CD4-positive, alpha-beta T cell (primary cell): ENCODE measurements around the gene DNAJC22. TPM values are rescaled to one million over a fixed set of nuclear protein-coding genes. Genes with fewer than 3 reads are reported as not detected.
A peak's percentile ranks its signal among the peaks of the same experiment; 100 is the strongest.

Source experiments
- ATAC-seq: fragments of 200-7000 bp; cut with Tn5 transposase; one replicate; pipeline ENCODE4 v1.10.0; 2022; ENCODE audit warnings: mild to moderate bottlenecking; ENCODE audit not compliant: poor library complexity
- CTCF ChIA-PET: fragments of 350-600 bp; sonication (Branson Sonifier 250); formaldehyde crosslinking; loops from one replicate; lab custom pipeline; 2021; ENCODE audit warnings: antibody characterized with exemption, inconsistent platforms; lab: Charles Lee
- POLR2A ChIA-PET: fragments of 350-600 bp; sonication (Branson Sonifier 250); formaldehyde crosslinking; loops from one replicate; lab custom pipeline; 2021; ENCODE audit warnings: antibody characterized with exemption, inconsistent platforms; lab: Charles Lee
- DNase-seq, 14 experiments: peaks; one replicate each; pipeline ENCODE4 v3.0.0-alpha.2; 2013 to 2020; ENCODE audit warnings: mixed read lengths in 2 of 14
- H3K27ac ChIP-seq, 2 donors: one replicate each; pipeline versions ENCODE4 v1.5.1 to v1.7.0; 2013; ENCODE audit warnings: low read length in 2 of 2, low read depth in 1 of 2, mild to moderate bottlenecking in 1 of 2
- H3K27me3 ChIP-seq, 2 experiments: 1 replicate in 1 of 2; 2 replicates in 1 of 2; pipeline versions ENCODE4 v1.6.1 to v1.7.0; 2013; ENCODE audit warnings: low read length in 2 of 2, control low read depth in 1 of 2, mild to moderate bottlenecking in 1 of 2, moderate library complexity in 1 of 2; ENCODE audit not compliant: insufficient read depth in 2 of 2, control insufficient read depth in 1 of 2
- H3K36me3 ChIP-seq: one replicate; pipeline ENCODE4 v1.6.1; 2013; ENCODE audit warnings: low read length, control low read depth; ENCODE audit not compliant: insufficient read depth
- H3K4me1 ChIP-seq: one replicate; pipeline ENCODE4 v1.6.1; 2013; ENCODE audit warnings: low read length, control low read depth; ENCODE audit not compliant: insufficient read depth
- H3K4me3 ChIP-seq: one replicate; pipeline ENCODE4 v1.5.1; 2013; ENCODE audit warnings: mild to moderate bottlenecking, low read length, moderate library complexity
- H3K9me3 ChIP-seq, 2 experiments: 1 replicate in 1 of 2; 2 replicates in 1 of 2; pipeline versions ENCODE4 v1.6.1 to v1.7.0; 2013; ENCODE audit warnings: low read length in 2 of 2, mild to moderate bottlenecking in 2 of 2, control low read depth in 1 of 2, moderate library complexity in 1 of 2; ENCODE audit not compliant: control insufficient read depth in 1 of 2, insufficient read depth in 1 of 2
- H3K27ac Mint-ChIP-seq: one replicate; pipeline ENCODE4 v1.8.0; 2020; ENCODE audit warnings: mixed read lengths
- H3K27me3 Mint-ChIP-seq: one replicate; pipeline ENCODE4 v1.8.0; 2021; ENCODE audit warnings: mixed read lengths
- H3K36me3 Mint-ChIP-seq: one replicate; pipeline ENCODE4 v1.8.0; 2021; ENCODE audit warnings: low read depth, mixed read lengths
- H3K4me1 Mint-ChIP-seq: one replicate; pipeline ENCODE4 v1.8.0; 2021; ENCODE audit warnings: low read depth, mixed read lengths
- H3K4me3 Mint-ChIP-seq: one replicate; pipeline ENCODE4 v1.8.0; 2020; ENCODE audit warnings: mild to moderate bottlenecking, mixed read lengths
- H3K9me3 Mint-ChIP-seq: one replicate; pipeline ENCODE4 v1.8.0; 2020; ENCODE audit warnings: mixed read lengths
- intact Hi-C, 2 experiments: fragments of 100-400 bp; cut with DNase I in 1 of 2; cut with micrococcal nuclease in 1 of 2; formaldehyde crosslinking; loops; one replicate each; pipeline versions ENCODE4 v1.15.1 to v1.9.0; 2023 to 2025; cut with DNase I, micrococcal nuclease
- total RNA-seq, 174 experiments: library from RNA in 2 of 174; stranded (reverse) in 2 of 174; gene quantifications; one replicate each; pipeline ENCODE4 v1.2.3 and lab custom pipeline; 2021 to 2026
- TF ChIP-seq, protein P1 (sequence below): fragments of 200-600 bp; IDR thresholded peaks from one replicate; pipeline ENCODE4 v1.8.0; 2022; ENCODE audit warnings: antibody characterized with exemption, mild to moderate bottlenecking

Gene DNAJC22
- total RNA-seq, 2 experiments from 2014 or later = not detected

DNA sequence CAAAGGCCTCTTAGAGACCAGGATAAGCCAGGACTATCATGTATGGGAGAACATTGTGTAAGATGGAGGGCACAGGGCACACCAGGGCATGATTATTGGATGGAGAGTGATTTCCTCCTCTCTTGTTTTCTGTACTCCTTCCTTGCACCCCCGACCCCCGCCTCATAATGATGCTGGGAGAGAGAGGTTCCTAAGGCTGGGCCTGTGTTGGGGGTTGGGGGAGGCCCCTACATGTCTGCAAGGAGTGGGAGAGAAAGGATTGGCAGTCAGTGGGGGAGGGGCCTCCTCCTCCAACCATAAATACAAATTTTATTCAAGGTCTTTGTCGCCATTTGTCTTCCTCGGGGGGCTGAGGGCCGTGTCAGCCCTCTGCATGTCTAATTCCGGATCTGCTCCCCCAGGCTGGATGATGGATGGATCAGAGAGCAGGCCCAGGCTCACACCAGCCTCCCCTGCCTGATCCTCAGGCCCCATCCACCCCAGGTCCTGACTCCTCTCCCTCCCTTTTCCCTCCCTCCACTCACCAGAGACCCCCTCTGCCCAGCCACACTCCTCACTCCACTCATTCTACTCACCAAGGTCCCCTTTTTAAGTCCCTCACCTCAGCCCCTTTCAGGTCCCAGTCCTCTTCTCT lies 7.7 kb upstream of the DNAJC22 start:
- Histone ChIP-seq H3K9me3 (peaks cover 0 to 8% of the 10 kb centered on the region in 2 experiments), H3K27ac (no peak overlapping the region), H3K4me1 (peaks cover 46% of the 10 kb centered on the region), H3K4me3 (no peak overlapping the region), H3K27me3 (peaks cover 71 to 81% of the 10 kb centered on the region in 2 experiments), H3K36me3 (no peaks in the 10 kb centered on the region)
- CTCF ChIA-PET = interaction anchor here (1.2 to 2.4 kb wide), 2 partner anchors 9 kb away, joined by 9 to 23 read pairs; no protein-coding TSS in a partner anchor
- DNase-seq = no peak
- no peak overlapping the region for H3K27ac Mint-ChIP-seq
- H3K4me1 Mint-ChIP-seq = peaks cover 53% of the 10 kb centered on the region
- POLR2A ChIA-PET = interaction anchor here (1.6 to 2.8 kb wide), 2 partner anchors 9 to 16 kb away, joined by 6 to 7 read pairs; partner anchors contain the start of genes DNAJC22 and TROAP
- no peak overlapping the region for H3K4me3 Mint-ChIP-seq
- no peak for ATAC-seq
- H3K27me3 Mint-ChIP-seq = peaks cover 88% of the 10 kb centered on the region
- TF ChIP-seq, protein P1, sequence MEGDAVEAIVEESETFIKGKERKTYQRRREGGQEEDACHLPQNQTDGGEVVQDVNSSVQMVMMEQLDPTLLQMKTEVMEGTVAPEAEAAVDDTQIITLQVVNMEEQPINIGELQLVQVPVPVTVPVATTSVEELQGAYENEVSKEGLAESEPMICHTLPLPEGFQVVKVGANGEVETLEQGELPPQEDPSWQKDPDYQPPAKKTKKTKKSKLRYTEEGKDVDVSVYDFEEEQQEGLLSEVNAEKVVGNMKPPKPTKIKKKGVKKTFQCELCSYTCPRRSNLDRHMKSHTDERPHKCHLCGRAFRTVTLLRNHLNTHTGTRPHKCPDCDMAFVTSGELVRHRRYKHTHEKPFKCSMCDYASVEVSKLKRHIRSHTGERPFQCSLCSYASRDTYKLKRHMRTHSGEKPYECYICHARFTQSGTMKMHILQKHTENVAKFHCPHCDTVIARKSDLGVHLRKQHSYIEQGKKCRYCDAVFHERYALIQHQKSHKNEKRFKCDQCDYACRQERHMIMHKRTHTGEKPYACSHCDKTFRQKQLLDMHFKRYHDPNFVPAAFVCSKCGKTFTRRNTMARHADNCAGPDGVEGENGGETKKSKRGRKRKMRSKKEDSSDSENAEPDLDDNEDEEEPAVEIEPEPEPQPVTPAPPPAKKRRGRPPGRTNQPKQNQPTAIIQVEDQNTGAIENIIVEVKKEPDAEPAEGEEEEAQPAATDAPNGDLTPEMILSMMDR = no peak
- H3K9me3 Mint-ChIP-seq = no peaks in the 10 kb centered on the region
- intact Hi-C loops = no loop called here
- H3K36me3 Mint-ChIP-seq = no peaks in the 10 kb centered on the region

DNA sequence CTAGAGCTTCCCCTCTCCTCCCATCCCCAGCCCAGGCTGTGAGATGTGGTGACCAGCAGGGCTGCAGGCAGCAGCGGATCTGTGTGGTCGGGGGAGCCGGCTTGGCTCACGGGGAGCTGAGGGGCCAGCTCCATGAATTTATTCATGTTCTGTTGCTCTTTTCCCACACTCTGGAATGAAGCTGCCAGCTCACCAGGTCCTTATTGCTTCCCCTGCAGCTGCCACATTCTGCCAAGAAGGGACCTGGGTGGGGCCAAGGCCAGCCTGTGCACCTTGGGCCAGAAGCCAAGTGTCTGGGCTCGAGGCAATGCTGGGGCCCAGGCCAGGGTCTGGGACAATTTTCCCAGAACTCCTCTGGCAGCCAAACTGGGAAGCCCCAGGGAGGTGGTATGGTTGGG lies 7.2 kb upstream of the DNAJC22 start:
- H3K36me3 Mint-ChIP-seq = no peaks in the 10 kb centered on the region
- Histone ChIP-seq H3K4me1 (peaks cover 51% of the 10 kb centered on the region), H3K27me3 (peaks cover 70 to 81% of the 10 kb centered on the region in 2 experiments), H3K4me3 (no peak overlapping the region), H3K27ac (no peak overlapping the region), H3K9me3 (peaks cover 0 to 8% of the 10 kb centered on the region in 2 experiments), H3K36me3 (no peaks in the 10 kb centered on the region)
- no peaks in the 10 kb centered on the region for H3K9me3 Mint-ChIP-seq
- no peak overlapping the region for H3K4me3 Mint-ChIP-seq
- no peak for ATAC-seq
- DNase-seq = no peak
- TF ChIP-seq, protein P1 = no peak
- intact Hi-C loops = no loop called here
- CTCF ChIA-PET = interaction anchor here (1.2 kb wide), 1 partner anchor 8 kb away, joined by 9 read pairs; no protein-coding TSS in a partner anchor
- H3K27ac Mint-ChIP-seq = no peak overlapping the region
- peaks cover 89% of the 10 kb centered on the region for H3K27me3 Mint-ChIP-seq
- POLR2A ChIA-PET = interaction anchor here (1.6 kb wide), 1 partner anchor 17 kb away, joined by 6 read pairs; the partner anchor contains the start of gene TROAP
- peaks cover 55% of the 10 kb centered on the region for H3K4me1 Mint-ChIP-seq

DNA sequence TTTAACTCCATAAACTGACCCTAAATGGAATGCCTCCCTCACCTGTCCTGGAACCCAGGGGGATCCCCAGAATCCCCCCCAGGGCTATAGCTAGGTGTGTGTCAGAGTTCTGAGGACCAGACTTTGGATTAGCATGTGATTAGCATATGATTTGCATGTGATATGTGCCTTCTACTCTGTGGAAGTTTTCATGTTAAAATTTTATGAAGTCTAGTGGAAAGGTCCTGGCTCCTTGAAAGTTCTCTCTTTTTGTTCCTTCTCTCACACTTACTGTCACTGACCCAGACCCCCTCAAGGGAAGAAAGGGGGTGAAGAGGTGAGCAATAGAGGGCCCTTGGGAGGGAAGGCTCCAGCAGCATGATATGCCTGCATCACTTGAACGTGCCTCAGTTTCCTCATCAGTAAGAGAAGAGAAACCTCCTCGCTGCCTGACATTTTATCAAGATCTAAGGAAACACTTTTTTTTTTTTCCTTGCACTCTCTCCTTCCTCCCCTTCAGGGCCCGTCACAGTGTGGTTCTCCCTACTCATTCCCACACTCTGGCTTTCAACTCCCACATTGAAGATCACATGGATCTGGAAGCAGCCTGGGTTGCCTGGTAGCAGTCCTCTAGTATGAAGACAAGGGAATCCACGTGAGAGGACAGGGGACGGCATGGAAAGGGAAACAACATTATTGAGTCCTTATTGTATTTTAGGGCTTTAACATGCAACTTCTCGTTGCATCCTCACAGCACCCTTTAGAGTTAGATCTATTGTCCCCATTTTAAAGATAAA lies 6.4 kb upstream of the DNAJC22 start:
- H3K4me3 ChIP-seq = no peak overlapping the region
- no peak for ATAC-seq
- Mint-ChIP-seq H3K27me3 (peaks cover 83% of the 10 kb centered on the region), H3K27ac (no peak overlapping the region), H3K36me3 (no peaks in the 10 kb centered on the region), H3K4me3 (peak overlapping the region; percentile 69), H3K9me3 (no peaks in the 10 kb centered on the region), H3K4me1 (peaks cover 50% of the 10 kb centered on the region)
- TF ChIP-seq, protein P1 = no peak
- H3K9me3 ChIP-seq = peaks cover 0 to 8% of the 10 kb centered on the region in 2 experiments
- no peaks in the 10 kb centered on the region for H3K36me3 ChIP-seq
- no peak for DNase-seq
- no peak overlapping the region for H3K27ac ChIP-seq
- H3K27me3 ChIP-seq = peaks cover 68 to 79% of the 10 kb centered on the region in 2 experiments
- ChIA-PET POLR2A (interaction anchor here (1.6 kb wide), 1 partner anchor 17 kb away, joined by 6 read pairs; the partner anchor contains the start of gene TROAP), CTCF (interaction anchor here (1.2 kb wide), 1 partner anchor 7 kb away, joined by 9 read pairs; no protein-coding TSS in a partner anchor)
- H3K4me1 ChIP-seq = peaks cover 58% of the 10 kb centered on the region
- intact Hi-C loops = no loop called here
